ENCODE results near the gene DDIT3. TPM values are rescaled to one million over a fixed set of nuclear protein-coding genes. Genes with fewer than 3 reads are reported as not detected.
"Not testable (repeated sequence)": the region's sequence is repeated elsewhere in the genome, so short reads cannot be mapped to it uniquely, and the experiment has no call there.

The DDIT3 gene
- total RNA-seq, 1 experiment from 2014 or later: 27.4 TPM

DNA sequence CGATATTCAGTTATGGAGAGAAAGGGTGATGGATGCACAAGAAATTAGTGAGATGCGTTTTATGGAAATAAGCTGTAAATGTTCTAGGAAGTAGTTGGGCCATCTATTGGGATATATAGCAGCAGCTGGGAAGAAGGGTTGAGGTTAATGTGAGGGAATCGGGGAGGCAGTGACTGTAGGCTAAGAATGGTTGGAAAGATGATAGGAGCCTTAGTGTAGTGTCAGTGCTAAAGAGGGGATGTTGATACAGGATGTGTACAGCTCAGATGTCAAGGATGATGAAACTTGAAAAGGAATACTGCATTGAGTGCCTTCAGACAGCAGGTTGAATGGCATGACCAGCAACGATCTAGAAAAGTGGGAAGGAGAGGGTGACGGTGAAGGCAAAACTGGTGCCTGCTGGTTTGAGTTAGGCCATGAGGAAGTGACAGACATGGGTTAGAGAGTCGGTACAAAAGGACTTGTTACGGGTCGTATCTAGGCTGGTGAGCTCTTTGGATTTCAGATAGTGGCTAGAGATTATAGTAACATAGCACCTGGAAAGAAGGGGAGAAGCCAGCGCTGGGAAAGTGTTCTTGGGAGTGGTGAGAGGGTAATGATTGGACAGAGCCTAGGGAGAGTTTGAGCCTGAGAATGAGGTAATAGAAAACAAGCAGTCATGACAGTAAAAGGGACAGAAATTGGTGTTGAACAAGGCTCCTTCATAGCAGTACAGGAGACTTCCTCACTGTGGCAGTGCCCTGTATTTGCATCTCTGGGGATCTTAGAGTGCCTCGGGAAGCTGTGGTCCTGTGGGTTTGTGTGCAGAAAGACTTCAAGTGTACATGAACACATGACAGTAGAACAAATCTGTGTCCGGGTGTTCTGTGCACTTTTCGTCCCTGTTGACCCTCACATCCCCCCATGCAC, 22.8 kb downstream of the DDIT3 start:
- Histone ChIP-seq H3K36me3 (ENCODE audit: low read depth, low read length) (peaks cover 48% of the 10 kb centered on the region), H3K27me3 (ENCODE audit: low read length) (no peaks in the 10 kb centered on the region), H3K9ac (ENCODE audit: low read length) (no peak overlapping the region), H4K20me1 (ENCODE audit: low read length) (no peaks in the 10 kb centered on the region), H3K27ac (ENCODE audit: low read length) (no peak overlapping the region), H3K4me3 (ENCODE audit: low read length) (no peak overlapping the region), H3K9me3 (ENCODE audit: low read length) (no peaks in the 10 kb centered on the region), H3K4me1 (ENCODE audit: insufficient read depth, low read length) (no peaks in the 10 kb centered on the region), H3F3A (ENCODE audit: low read length, unreplicated experiment) (no peaks in the 10 kb centered on the region), H3K4me2 (ENCODE audit: low read length) (no peak overlapping the region), H3K9me2 (replicated peaks; ENCODE audit: low read length) (no peaks in the 10 kb centered on the region), H3K79me2 (ENCODE audit: low read length) (no peaks in the 10 kb centered on the region), H2AFZ (ENCODE audit: low read length) (no peak overlapping the region)
- TF ChIP-seq EZH2 (IDR thresholded peaks at IDR 0.05; ENCODE audit: low read length, unreplicated experiment) (no peak), EZH2phosphoT487 (IDR thresholded peaks at IDR 0.05; ENCODE audit: borderline replicate concordance, low read length) (no peak)
- TF ChIP-seq, protein P1, sequence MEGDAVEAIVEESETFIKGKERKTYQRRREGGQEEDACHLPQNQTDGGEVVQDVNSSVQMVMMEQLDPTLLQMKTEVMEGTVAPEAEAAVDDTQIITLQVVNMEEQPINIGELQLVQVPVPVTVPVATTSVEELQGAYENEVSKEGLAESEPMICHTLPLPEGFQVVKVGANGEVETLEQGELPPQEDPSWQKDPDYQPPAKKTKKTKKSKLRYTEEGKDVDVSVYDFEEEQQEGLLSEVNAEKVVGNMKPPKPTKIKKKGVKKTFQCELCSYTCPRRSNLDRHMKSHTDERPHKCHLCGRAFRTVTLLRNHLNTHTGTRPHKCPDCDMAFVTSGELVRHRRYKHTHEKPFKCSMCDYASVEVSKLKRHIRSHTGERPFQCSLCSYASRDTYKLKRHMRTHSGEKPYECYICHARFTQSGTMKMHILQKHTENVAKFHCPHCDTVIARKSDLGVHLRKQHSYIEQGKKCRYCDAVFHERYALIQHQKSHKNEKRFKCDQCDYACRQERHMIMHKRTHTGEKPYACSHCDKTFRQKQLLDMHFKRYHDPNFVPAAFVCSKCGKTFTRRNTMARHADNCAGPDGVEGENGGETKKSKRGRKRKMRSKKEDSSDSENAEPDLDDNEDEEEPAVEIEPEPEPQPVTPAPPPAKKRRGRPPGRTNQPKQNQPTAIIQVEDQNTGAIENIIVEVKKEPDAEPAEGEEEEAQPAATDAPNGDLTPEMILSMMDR (conservative IDR thresholded peaks at IDR 0.05; ENCODE audit: low read depth, low read length): no peak
- CTCF ChIA-PET: no interaction called here
- ATAC-seq (no peak), DNase-seq (no peak)
- intact Hi-C loops (cut with micrococcal nuclease): no loop called here
- BruUV-seq (replicated peaks): no TSS peak
- POLR2A ChIA-PET (ENCODE audit: unreplicated experiment): no interaction called here

DNA sequence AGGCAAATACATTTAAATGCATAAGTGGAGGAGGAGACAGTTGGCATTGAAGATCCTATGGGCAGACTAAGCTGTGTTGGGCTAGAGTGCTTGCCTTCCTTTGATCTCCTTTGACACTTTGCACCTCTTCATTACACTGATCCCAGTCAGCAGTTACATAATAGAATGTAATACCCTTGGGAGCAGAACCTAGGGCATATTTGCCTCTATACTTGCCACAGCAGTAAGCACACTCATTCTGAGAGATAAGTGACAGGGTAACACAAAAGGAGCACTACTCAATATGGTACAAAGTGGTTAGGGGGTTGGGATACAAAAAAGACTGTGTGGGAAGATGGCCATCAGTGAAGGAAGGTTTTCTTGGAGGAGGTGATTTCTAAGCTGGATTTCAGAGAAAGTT, 23.5 kb downstream of the DDIT3 start:
- Histone ChIP-seq H3K9me2 (replicated peaks; ENCODE audit: low read length) (no peaks in the 10 kb centered on the region), H3K4me2 (ENCODE audit: low read length) (no peak overlapping the region), H3K9me3 (ENCODE audit: low read length) (no peaks in the 10 kb centered on the region), H4K20me1 (ENCODE audit: low read length) (no peaks in the 10 kb centered on the region), H2AFZ (ENCODE audit: low read length) (no peak overlapping the region), H3K9ac (ENCODE audit: low read length) (no peak overlapping the region), H3K4me3 (ENCODE audit: low read length) (no peak overlapping the region), H3K27ac (ENCODE audit: low read length) (no peak overlapping the region), H3K4me1 (ENCODE audit: insufficient read depth, low read length) (no peaks in the 10 kb centered on the region), H3K79me2 (ENCODE audit: low read length) (no peaks in the 10 kb centered on the region), H3K27me3 (ENCODE audit: low read length) (no peaks in the 10 kb centered on the region), H3K36me3 (ENCODE audit: low read depth, low read length) (peaks cover 44% of the 10 kb centered on the region), H3F3A (ENCODE audit: low read length, unreplicated experiment) (no peaks in the 10 kb centered on the region)
- POLR2A ChIA-PET (ENCODE audit: unreplicated experiment): no interaction called here
- intact Hi-C loops (cut with micrococcal nuclease): no loop called here
- TF ChIP-seq EZH2 (IDR thresholded peaks at IDR 0.05; ENCODE audit: low read length, unreplicated experiment) (no peak), EZH2phosphoT487 (IDR thresholded peaks at IDR 0.05; ENCODE audit: borderline replicate concordance, low read length) (no peak)
- TF ChIP-seq, protein P1 (conservative IDR thresholded peaks at IDR 0.05; ENCODE audit: low read depth, low read length): no peak
- BruUV-seq (replicated peaks): no TSS peak
- CTCF ChIA-PET: no interaction called here
- DNase-seq (no peak), ATAC-seq (no peak)

DNA sequence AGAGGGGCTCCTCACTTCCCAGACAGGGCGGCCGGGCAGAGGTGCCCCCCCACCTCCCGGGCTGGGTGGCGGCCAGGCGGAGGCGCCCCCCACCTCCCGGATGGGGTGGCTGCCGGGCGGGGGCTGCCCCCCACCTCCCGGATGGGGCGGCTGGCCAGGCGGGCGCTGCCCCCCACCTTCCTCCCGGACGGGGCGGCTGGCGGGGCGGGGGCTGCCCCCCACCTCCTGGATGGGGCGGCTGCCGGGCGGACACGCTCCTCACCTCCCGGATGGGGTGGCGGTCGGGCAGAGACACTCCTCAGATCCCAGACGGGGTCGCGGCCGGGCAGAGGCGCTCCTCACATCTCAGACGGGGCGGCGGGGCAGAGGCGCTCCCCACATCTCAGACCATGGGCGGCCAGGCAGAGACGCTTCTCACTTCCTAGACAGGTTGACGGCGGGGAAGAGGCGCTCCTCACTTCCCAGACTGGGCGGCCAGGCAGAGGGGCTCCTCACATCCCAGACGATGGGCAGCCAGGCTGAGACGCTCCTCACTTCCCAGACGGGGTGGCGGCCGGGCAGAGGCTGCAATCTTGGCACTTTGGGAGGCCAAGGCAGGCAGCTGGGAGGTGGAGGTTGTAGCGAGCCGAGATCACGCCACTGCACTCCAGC, 25.1 kb downstream of the DDIT3 start:
- POLR2A ChIA-PET (ENCODE audit: unreplicated experiment); H3K9me2 ChIP-seq (replicated peaks; ENCODE audit: low read length); H4K20me1 ChIP-seq (ENCODE audit: low read length); H3F3A ChIP-seq (ENCODE audit: low read length, unreplicated experiment); ATAC-seq; intact Hi-C loops (cut with micrococcal nuclease); H3K27me3 ChIP-seq (ENCODE audit: low read length); H3K4me2 ChIP-seq (ENCODE audit: low read length); H3K27ac ChIP-seq (ENCODE audit: low read length); H3K9me3 ChIP-seq (ENCODE audit: low read length); H3K9ac ChIP-seq (ENCODE audit: low read length); H3K4me1 ChIP-seq (ENCODE audit: insufficient read depth, low read length); DNase-seq; H3K4me3 ChIP-seq (ENCODE audit: low read length); BruUV-seq (replicated peaks); H3K79me2 ChIP-seq (ENCODE audit: low read length); CTCF ChIA-PET; H2AFZ ChIP-seq (ENCODE audit: low read length): not testable (repeated sequence)
- H3K36me3 ChIP-seq (ENCODE audit: low read depth, low read length): peaks cover 44% of the 10 kb centered on the region

Data from PC-3 (cell line).